Liver (tissue), 9 donors: Measurements from ENCODE around the gene CASP10. TPM values are rescaled to one million over a fixed set of nuclear protein-coding genes. Genes with fewer than 3 reads are reported as not detected.

Experiments used
- DNase-seq: peaks from one replicate; pipeline ENCODE4 v3.0.0-alpha.2; 2017; ENCODE audit warnings: low spot score
- H3K27ac ChIP-seq, 2 donors: one replicate each; pipeline ENCODE4 v1.7.0; 2013; ENCODE audit warnings: inconsistent platforms in 2 of 2, low read length in 2 of 2, control low read depth in 1 of 2, low read depth in 1 of 2, mild to moderate bottlenecking in 1 of 2
- H3K27me3 ChIP-seq, 4 donors: one replicate each; pipeline versions ENCODE4 v1.6.1 to v1.7.0; 2013; ENCODE audit warnings: low read length in 3 of 4, inconsistent platforms in 1 of 4, mild to moderate bottlenecking in 1 of 4, moderate library complexity in 1 of 4; ENCODE audit not compliant: control insufficient read depth in 4 of 4, insufficient read depth in 4 of 4
- H3K36me3 ChIP-seq, 4 donors: one replicate each; pipeline versions ENCODE4 v1.6.1 to v1.7.0; 2013; ENCODE audit warnings: low read length in 3 of 4, mild to moderate bottlenecking in 3 of 4, low read depth in 1 of 4, moderate library complexity in 1 of 4; ENCODE audit not compliant: control insufficient read depth in 4 of 4, insufficient read depth in 3 of 4
- H3K4me1 ChIP-seq, 4 donors: one replicate each; pipeline versions ENCODE4 v1.6.1 to v1.7.0; 2013; ENCODE audit warnings: low read length in 3 of 4, mild to moderate bottlenecking in 3 of 4, moderate library complexity in 1 of 4; ENCODE audit not compliant: control insufficient read depth in 4 of 4, insufficient read depth in 4 of 4
- H3K4me3 ChIP-seq, 3 donors: one replicate each; pipeline versions ENCODE4 v1.6.1 to v1.7.0; 2013; ENCODE audit warnings: low read length in 3 of 3, control low read depth in 1 of 3, low read depth in 1 of 3, mild to moderate bottlenecking in 1 of 3
- H3K9ac ChIP-seq, 2 donors: one replicate each; pipeline ENCODE4 v1.7.0; 2013; ENCODE audit warnings: low read length in 2 of 2, mild to moderate bottlenecking in 2 of 2, moderate library complexity in 2 of 2, control low read depth in 1 of 2, low read depth in 1 of 2
- H3K9me3 ChIP-seq, 4 donors: one replicate each; pipeline versions ENCODE4 v1.6.1 to v1.7.0; 2013; ENCODE audit warnings: low read length in 3 of 4; ENCODE audit not compliant: control insufficient read depth in 4 of 4
- CTCF ChIP-seq: fragments of 150-350 bp; IDR thresholded peaks from 2 replicates; pipeline ENCODE4 v1.5.1; 2017; ENCODE audit warnings: improper control_type of control experiment, low read depth, low read length; ENCODE audit not compliant: missing input control
- EGR1 ChIP-seq, 2 donors: IDR thresholded peaks; 2 replicates each; pipeline ENCODE4 v1.6.1; 2016 to 2018; ENCODE audit warnings: antibody characterized with exemption in 2 of 2, low read depth in 2 of 2
- FOXA1 ChIP-seq: IDR thresholded peaks from 2 replicates; pipeline ENCODE4 v1.6.1; 2016; ENCODE audit warnings: antibody characterized with exemption
- FOXA2 ChIP-seq: IDR thresholded peaks from 2 replicates; pipeline ENCODE4 v1.6.1; 2016; ENCODE audit warnings: antibody characterized with exemption
- GABPA ChIP-seq, 2 donors: IDR thresholded peaks in 1 of 2; conservative IDR thresholded peaks in 1 of 2; 2 replicates each; pipeline ENCODE4 v1.6.1; 2016; ENCODE audit warnings: antibody characterized with exemption in 2 of 2, mild to moderate bottlenecking in 1 of 2, moderate library complexity in 1 of 2
- HNF4G ChIP-seq: IDR thresholded peaks from 2 replicates; pipeline ENCODE4 v1.6.1; 2016; ENCODE audit warnings: antibody characterized with exemption
- JUND ChIP-seq, 2 donors: IDR thresholded peaks; 2 replicates each; pipeline ENCODE4 v1.6.1; 2016; ENCODE audit warnings: antibody characterized with exemption in 2 of 2
- NR2F2 ChIP-seq: IDR thresholded peaks from 2 replicates; pipeline ENCODE4 v1.6.1; 2016; ENCODE audit warnings: antibody characterized with exemption
- RAD21 ChIP-seq, 2 donors: IDR thresholded peaks; 2 replicates each; pipeline ENCODE4 v1.6.1; 2016; ENCODE audit warnings: antibody characterized with exemption in 2 of 2, mild to moderate bottlenecking in 2 of 2
- RXRA ChIP-seq, 2 donors: IDR thresholded peaks; 2 replicates each; pipeline ENCODE4 v1.6.1; 2017 to 2018; ENCODE audit warnings: antibody characterized with exemption in 2 of 2, mild to moderate bottlenecking in 1 of 2
- SP1 ChIP-seq: IDR thresholded peaks from 2 replicates; pipeline ENCODE4 v1.6.1; 2018; ENCODE audit warnings: antibody characterized with exemption, mild to moderate bottlenecking
- TAF1 ChIP-seq: conservative IDR thresholded peaks from 2 replicates; pipeline ENCODE4 v1.6.1; 2016; ENCODE audit warnings: antibody characterized with exemption, mild to moderate bottlenecking
- YY1 ChIP-seq: IDR thresholded peaks from 2 replicates; pipeline ENCODE4 v1.6.1; 2016; ENCODE audit warnings: antibody characterized with exemption, mild to moderate bottlenecking
- WGBS: extraction: QIAGEN DNeasy Blood & Tissue Kit; methylation state at CpG from one replicate; pipeline ENCODE4 v1.1.7; 2013; 5-methylcytosine and 5-hydroxymethylcytosine counted together
- polyA plus RNA-seq, 2 donors: library from polyadenylated mRNA; stranded (reverse) in 1 of 2; unstranded in 1 of 2; fragments of 200-250 nt in 1 of 2; fragments of >200 nt in 1 of 2; fragmentation: Nextera tagmentation in 1 of 2; extraction: Ambion mirVana in 1 of 2; gene quantifications; one replicate each; pipeline versions ENCODE4 v1.2.1 to v1.2.3, GENCODE V29; 2013 to 2015
- total RNA-seq, 2 donors: library from RNA; depleted of rRNA; stranded (reverse); fragments of >200 nt; gene quantifications; one replicate each; pipeline ENCODE4 v1.2.3, GENCODE V29; 2014
- TF ChIP-seq, protein P1 (sequence below): IDR thresholded peaks from 2 replicates; pipeline ENCODE4 v1.6.1; 2016; ENCODE audit warnings: antibody characterized with exemption
- TF ChIP-seq, protein P2 (sequence below): IDR thresholded peaks from 2 replicates; pipeline ENCODE4 v1.6.1; 2016; ENCODE audit warnings: antibody characterized with exemption
- TF ChIP-seq, protein P3 (sequence below): IDR thresholded peaks from 2 replicates; pipeline ENCODE4 v1.6.1; 2016; ENCODE audit warnings: antibody characterized with exemption, mild to moderate bottlenecking
- TF ChIP-seq, protein P4 (sequence below): IDR thresholded peaks from 2 replicates; pipeline ENCODE4 v1.6.1; 2016; ENCODE audit warnings: antibody characterized with exemption
- donor health status: healthy.
- donor health status: healthy.
- donor health status: healthy.
- donor health status: healthy.
- donor health status: healthy.

Gene CASP10
- total and polyA plus RNA-seq, 4 donors: 2.2 to 13.6 (median 5.6) TPM

DNA sequence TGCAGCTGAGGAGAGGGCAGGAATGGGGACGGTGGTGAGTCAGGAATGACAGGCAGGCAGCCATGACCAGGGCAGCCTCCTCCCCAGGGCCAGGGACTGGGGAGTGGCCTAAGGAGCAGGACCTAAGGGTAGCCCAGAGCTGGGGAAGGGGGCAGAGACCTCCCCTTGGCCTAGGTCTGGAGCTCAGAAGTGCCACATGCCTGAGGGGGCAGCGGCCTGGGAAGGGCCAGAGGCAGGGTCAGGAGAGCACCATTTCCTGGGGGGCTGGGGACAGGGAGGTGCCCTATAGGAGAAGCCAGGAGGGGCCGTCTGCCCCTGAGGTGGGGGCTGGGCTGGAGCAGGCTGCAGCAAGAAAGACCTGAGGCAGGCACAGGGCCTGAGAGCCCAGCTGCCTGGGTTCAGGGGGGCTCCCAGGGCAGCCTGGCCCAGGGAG lies 46.0 kb upstream of the CASP10 start:
- no peaks in the 10 kb centered on the region for H3K27me3 ChIP-seq
- H3K9ac ChIP-seq: no peak overlapping the region
- H3K27ac ChIP-seq: no peak overlapping the region
- no peaks in the 10 kb centered on the region for H3K9me3 ChIP-seq
- H3K36me3 ChIP-seq: peaks cover 21 to 62% (median 55%) of the 10 kb centered on the region in 4 donors
- TF ChIP-seq RXRA (IDR thresholded peaks at IDR 0.05) (no peak), FOXA2 (no peak), TAF1 (no peak), RAD21 (IDR thresholded peaks at IDR 0.05) (no peak), EGR1 (IDR thresholded peaks at IDR 0.05; ENCODE audit: low read depth in 2 of 2) (no peak), FOXA1 (no peak), GABPA (IDR thresholded peaks at IDR 0.05 in 1 of 2, conservative IDR thresholded peaks at IDR 0.05 in 1 of 2) (no peak), JUND (IDR thresholded peaks at IDR 0.05) (no peak), SP1 (no peak)
- TF ChIP-seq, protein P1, sequence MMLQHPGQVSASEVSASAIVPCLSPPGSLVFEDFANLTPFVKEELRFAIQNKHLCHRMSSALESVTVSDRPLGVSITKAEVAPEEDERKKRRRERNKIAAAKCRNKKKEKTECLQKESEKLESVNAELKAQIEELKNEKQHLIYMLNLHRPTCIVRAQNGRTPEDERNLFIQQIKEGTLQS: no peak
- TF ChIP-seq, protein P2, sequence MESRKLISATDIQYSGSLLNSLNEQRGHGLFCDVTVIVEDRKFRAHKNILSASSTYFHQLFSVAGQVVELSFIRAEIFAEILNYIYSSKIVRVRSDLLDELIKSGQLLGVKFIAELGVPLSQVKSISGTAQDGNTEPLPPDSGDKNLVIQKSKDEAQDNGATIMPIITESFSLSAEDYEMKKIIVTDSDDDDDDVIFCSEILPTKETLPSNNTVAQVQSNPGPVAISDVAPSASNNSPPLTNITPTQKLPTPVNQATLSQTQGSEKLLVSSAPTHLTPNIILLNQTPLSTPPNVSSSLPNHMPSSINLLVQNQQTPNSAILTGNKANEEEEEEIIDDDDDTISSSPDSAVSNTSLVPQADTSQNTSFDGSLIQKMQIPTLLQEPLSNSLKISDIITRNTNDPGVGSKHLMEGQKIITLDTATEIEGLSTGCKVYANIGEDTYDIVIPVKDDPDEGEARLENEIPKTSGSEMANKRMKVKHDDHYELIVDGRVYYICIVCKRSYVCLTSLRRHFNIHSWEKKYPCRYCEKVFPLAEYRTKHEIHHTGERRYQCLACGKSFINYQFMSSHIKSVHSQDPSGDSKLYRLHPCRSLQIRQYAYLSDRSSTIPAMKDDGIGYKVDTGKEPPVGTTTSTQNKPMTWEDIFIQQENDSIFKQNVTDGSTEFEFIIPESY: no peak
- TF ChIP-seq, protein P3, sequence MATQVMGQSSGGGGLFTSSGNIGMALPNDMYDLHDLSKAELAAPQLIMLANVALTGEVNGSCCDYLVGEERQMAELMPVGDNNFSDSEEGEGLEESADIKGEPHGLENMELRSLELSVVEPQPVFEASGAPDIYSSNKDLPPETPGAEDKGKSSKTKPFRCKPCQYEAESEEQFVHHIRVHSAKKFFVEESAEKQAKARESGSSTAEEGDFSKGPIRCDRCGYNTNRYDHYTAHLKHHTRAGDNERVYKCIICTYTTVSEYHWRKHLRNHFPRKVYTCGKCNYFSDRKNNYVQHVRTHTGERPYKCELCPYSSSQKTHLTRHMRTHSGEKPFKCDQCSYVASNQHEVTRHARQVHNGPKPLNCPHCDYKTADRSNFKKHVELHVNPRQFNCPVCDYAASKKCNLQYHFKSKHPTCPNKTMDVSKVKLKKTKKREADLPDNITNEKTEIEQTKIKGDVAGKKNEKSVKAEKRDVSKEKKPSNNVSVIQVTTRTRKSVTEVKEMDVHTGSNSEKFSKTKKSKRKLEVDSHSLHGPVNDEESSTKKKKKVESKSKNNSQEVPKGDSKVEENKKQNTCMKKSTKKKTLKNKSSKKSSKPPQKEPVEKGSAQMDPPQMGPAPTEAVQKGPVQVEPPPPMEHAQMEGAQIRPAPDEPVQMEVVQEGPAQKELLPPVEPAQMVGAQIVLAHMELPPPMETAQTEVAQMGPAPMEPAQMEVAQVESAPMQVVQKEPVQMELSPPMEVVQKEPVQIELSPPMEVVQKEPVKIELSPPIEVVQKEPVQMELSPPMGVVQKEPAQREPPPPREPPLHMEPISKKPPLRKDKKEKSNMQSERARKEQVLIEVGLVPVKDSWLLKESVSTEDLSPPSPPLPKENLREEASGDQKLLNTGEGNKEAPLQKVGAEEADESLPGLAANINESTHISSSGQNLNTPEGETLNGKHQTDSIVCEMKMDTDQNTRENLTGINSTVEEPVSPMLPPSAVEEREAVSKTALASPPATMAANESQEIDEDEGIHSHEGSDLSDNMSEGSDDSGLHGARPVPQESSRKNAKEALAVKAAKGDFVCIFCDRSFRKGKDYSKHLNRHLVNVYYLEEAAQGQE: no peak
- TF ChIP-seq, protein P4, sequence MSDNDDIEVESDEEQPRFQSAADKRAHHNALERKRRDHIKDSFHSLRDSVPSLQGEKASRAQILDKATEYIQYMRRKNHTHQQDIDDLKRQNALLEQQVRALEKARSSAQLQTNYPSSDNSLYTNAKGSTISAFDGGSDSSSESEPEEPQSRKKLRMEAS: no peak
- WGBS: 82% methylated on average over 3 of the region's 3 CpGs
- H3K4me1 ChIP-seq: no peaks in the 10 kb centered on the region
- no peak for DNase-seq
- no peak overlapping the region for H3K4me3 ChIP-seq

DNA sequence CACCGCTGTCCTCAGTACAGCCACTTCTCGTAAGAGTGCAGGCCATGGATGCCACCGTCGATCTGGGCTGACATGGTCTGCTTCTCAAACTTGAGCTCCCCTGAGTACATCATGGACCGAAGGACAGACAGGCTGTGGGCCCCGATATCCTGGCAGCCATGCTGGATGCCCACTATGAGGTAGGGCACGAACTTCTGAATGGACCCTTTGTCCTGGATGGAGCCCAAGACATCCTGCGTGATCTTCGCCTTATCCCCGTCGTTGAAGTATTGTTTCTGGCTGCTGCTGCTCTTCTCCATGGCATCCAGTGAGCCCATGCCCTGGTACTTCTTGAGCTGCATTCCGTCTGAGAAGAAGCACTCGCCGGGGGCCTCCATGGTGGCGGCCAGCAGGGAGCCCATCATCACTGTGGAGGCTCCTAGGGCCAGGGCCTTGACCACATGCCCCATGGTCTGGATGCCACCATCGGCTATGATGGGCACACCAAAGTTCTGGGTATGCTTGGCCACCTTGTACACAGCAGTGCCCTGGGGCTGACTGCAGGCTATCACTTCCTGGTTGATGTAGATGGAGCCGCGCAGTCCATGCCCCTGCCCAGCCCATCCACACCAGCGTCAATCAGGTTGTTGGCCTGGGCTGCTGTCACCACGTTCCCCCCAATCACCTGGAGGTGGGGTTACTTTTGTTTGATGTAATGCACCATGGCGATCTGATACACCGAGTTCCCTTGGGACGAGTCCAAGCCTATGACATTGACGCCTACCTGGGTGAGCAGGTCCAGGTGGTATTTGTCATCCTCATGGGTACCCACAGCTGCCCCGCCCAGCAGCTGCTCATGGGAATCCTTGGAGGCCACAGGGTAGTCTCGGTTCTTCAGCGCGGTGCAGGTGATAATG lies 45.2 kb upstream of the CASP10 start:
- Histone ChIP-seq H3K9me3 (no peaks in the 10 kb centered on the region), H3K36me3 (peaks cover 21 to 66% (median 56%) of the 10 kb centered on the region in 4 donors), H3K4me1 (no peaks in the 10 kb centered on the region), H3K9ac (no peak overlapping the region), H3K27me3 (no peaks in the 10 kb centered on the region), H3K4me3 (no peak overlapping the region), H3K27ac (no peak overlapping the region)
- 97% methylated on average over 28 of the region's 28 CpGs for WGBS
- no peak for DNase-seq
- TF ChIP-seq EGR1 (IDR thresholded peaks at IDR 0.05; ENCODE audit: low read depth in 2 of 2) (no peak), CTCF (no peak), NR2F2 (no peak), RAD21 (IDR thresholded peaks at IDR 0.05) (no peak), TAF1 (no peak), YY1 (no peak), FOXA2 (no peak), GABPA (IDR thresholded peaks at IDR 0.05 in 1 of 2, conservative IDR thresholded peaks at IDR 0.05 in 1 of 2) (no peak), JUND (IDR thresholded peaks at IDR 0.05) (no peak), HNF4G (no peak), SP1 (no peak)
- TF ChIP-seq, protein P1: no peak
- TF ChIP-seq, protein P2: no peak
